HepG2 (cell line): ENCODE results near the gene SLC38A3.

Source experiments
- NONO ChIP-seq, 2 experiments: fragments of 450-650 bp in 1 of 2; sonication (generic) in 1 of 2; formaldehyde crosslinking in 1 of 2; IDR thresholded peaks in 1 of 2; conservative IDR thresholded peaks in 1 of 2; 2 replicates each; pipeline versions ENCODE4 v1.6.1 to v1.8.0; 2017 to 2022; ENCODE audit warnings: mild to moderate bottlenecking in 1 of 2, missing genetic modification reagents in 1 of 2, moderate library complexity in 1 of 2
- ZNF256 ChIP-seq: sonication (generic); formaldehyde crosslinking; conservative IDR thresholded peaks from 2 replicates; pipeline ENCODE4 v1.4.0; 2020; ENCODE audit warnings: missing genetic modification reagents

DNA sequence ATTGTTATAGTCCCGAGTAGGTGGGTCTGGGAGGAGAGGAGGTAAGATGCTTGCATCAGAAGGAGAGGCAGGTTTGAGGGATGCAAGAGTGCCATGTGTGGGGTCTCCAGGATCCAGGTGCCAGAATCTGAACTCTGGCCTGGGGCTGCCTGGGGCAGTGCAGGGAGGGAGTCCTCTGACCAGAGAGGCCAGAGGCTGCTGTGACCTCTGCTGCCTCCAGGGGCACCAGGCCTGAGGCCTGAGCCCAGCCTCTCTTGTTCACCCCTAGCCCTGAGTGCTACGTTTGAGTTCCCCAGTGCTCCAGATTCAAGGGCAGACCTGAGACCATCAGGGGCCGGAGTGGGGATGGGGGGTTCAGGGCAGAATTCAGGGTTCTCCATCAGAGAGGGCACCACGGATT is 7.4 kb downstream of the SLC38A3 start:
- TF ChIP-seq ZNF256 (CRISPR knock-in tag) (no peak), NONO (IDR thresholded peaks at IDR 0.05) (no peak), NONO (CRISPR knock-in tag; conservative IDR thresholded peaks at IDR 0.05) (no peak)
